Ascending aorta (tissue), 2 donors: ENCODE results near the gene TEN1. TPM values are rescaled to one million over a fixed set of nuclear protein-coding genes. Genes with fewer than 3 reads are reported as not detected.

Source experiments
- DNase-seq, 2 donors: peaks; one replicate each; pipeline ENCODE4 v3.0.0-alpha.2; 2019; ENCODE audit warnings: low spot score in 2 of 2
- H3K27ac ChIP-seq, 2 donors: fragments of 200-600 bp; sonication (generic); one replicate each; pipeline ENCODE4 v1.5.1; 2016 to 2017; ENCODE audit warnings: mild to moderate bottlenecking in 1 of 2
- H3K27me3 ChIP-seq: fragments of 200-600 bp; sonication (generic); one replicate; pipeline ENCODE4 v1.5.1; 2017
- H3K36me3 ChIP-seq, 2 donors: fragments of 200-600 bp; sonication (generic); one replicate each; pipeline ENCODE4 v1.5.1; 2016
- H3K4me1 ChIP-seq, 2 donors: fragments of 200-600 bp; sonication (generic); one replicate each; pipeline ENCODE4 v1.5.1; 2016 to 2017; ENCODE audit warnings: mild to moderate bottlenecking in 1 of 2
- H3K4me3 ChIP-seq, 2 donors: fragments of 200-600 bp; sonication (generic); one replicate each; pipeline ENCODE4 v1.5.1; 2016 to 2017; ENCODE audit warnings: mild to moderate bottlenecking in 1 of 2
- H3K9me3 ChIP-seq, 2 donors: fragments of 200-600 bp; sonication (generic); one replicate each; pipeline ENCODE4 v1.5.1; 2016
- intact Hi-C: fragments of 100-400 bp; cut with DNase I; formaldehyde crosslinking; loops from one replicate; pipeline ENCODE4 v1.15.1; 2023
- total RNA-seq: library from RNA; depleted of rRNA; stranded (reverse); fragments of >200 nt; gene quantifications from one replicate; pipeline ENCODE4 v1.1.0, GENCODE V29; 2016
- TF ChIP-seq, protein P1 (sequence below), 3 experiments: fragments of 200-600 bp in 2 of 3; fragments of 450-650 bp in 1 of 3; sonication (generic) in 2 of 3; IDR thresholded peaks; one replicate each; pipeline ENCODE4 v1.5.1; 2016 to 2019; ENCODE audit warnings: antibody characterized with exemption in 3 of 3, mild to moderate bottlenecking in 1 of 3, moderate library complexity in 1 of 3

Gene TEN1
- total RNA-seq, 1 donor from 2014 or later: 33.6 TPM

DNA sequence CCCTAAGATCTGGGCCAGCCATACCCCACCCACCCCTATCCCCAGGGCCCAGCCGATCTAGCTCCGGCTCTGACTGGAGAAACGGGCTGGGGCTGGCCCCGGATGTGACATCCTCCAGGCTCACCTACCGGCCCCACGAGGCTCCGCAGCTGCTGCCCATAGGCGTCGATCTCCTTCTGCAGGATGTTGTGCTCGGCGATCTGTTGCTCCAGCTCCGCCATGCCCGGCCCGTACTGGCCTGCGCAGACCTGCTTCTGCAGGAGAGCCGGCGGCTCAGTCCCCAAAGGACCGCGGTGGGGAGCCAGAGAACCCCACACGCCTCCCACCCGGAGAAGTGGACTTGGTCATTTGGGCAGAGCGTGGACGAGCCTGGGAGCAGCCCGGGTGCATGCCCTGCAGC, 43.2 kb downstream of the TEN1 start:
- Histone ChIP-seq H3K4me1 (no peaks in the 10 kb centered on the region), H3K4me3 (no peak overlapping the region), H3K9me3 (no peaks in the 10 kb centered on the region), H3K27me3 (no peaks in the 10 kb centered on the region), H3K36me3 (no peaks in the 10 kb centered on the region), H3K27ac (no peak overlapping the region)
- DNase-seq: no peak
- intact Hi-C loops: no loop called here
- TF ChIP-seq, protein P1, sequence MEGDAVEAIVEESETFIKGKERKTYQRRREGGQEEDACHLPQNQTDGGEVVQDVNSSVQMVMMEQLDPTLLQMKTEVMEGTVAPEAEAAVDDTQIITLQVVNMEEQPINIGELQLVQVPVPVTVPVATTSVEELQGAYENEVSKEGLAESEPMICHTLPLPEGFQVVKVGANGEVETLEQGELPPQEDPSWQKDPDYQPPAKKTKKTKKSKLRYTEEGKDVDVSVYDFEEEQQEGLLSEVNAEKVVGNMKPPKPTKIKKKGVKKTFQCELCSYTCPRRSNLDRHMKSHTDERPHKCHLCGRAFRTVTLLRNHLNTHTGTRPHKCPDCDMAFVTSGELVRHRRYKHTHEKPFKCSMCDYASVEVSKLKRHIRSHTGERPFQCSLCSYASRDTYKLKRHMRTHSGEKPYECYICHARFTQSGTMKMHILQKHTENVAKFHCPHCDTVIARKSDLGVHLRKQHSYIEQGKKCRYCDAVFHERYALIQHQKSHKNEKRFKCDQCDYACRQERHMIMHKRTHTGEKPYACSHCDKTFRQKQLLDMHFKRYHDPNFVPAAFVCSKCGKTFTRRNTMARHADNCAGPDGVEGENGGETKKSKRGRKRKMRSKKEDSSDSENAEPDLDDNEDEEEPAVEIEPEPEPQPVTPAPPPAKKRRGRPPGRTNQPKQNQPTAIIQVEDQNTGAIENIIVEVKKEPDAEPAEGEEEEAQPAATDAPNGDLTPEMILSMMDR (IDR thresholded peaks at IDR 0.05): no peak

GRCh38 chr17:76022973-76023899, 44.2 kb downstream of the TEN1 start:
- H3K36me3 ChIP-seq: no peaks in the 10 kb centered on the region
- no peak for DNase-seq
- no peaks in the 10 kb centered on the region for H3K4me1 ChIP-seq
- H3K27ac ChIP-seq: no peak overlapping the region
- H3K27me3 ChIP-seq: no peaks in the 10 kb centered on the region
- TF ChIP-seq, protein P1 (IDR thresholded peaks at IDR 0.05): no peak
- no peaks in the 10 kb centered on the region for H3K9me3 ChIP-seq
- no peak overlapping the region for H3K4me3 ChIP-seq
- intact Hi-C loops: no loop called here

GRCh38 chr17:76023900-76024237, 44.8 kb downstream of the TEN1 start:
- TF ChIP-seq, protein P1 (IDR thresholded peaks at IDR 0.05): no peak
- no peaks in the 10 kb centered on the region for H3K4me1 ChIP-seq
- H3K9me3 ChIP-seq: no peaks in the 10 kb centered on the region
- H3K4me3 ChIP-seq: no peak overlapping the region
- no peak for DNase-seq
- no peaks in the 10 kb centered on the region for H3K27me3 ChIP-seq
- H3K27ac ChIP-seq: no peak overlapping the region
- no peaks in the 10 kb centered on the region for H3K36me3 ChIP-seq
- intact Hi-C loops: no loop called here

GRCh38 chr17:76024353-76024752, 45.3 kb downstream of the TEN1 start:
- Histone ChIP-seq H3K36me3 (no peaks in the 10 kb centered on the region), H3K4me3 (no peak overlapping the region), H3K4me1 (no peaks in the 10 kb centered on the region), H3K27me3 (no peaks in the 10 kb centered on the region), H3K9me3 (no peaks in the 10 kb centered on the region), H3K27ac (no peak overlapping the region)
- intact Hi-C loops: no loop called here
- TF ChIP-seq, protein P1 (IDR thresholded peaks at IDR 0.05): no peak
- DNase-seq: no peak

DNA sequence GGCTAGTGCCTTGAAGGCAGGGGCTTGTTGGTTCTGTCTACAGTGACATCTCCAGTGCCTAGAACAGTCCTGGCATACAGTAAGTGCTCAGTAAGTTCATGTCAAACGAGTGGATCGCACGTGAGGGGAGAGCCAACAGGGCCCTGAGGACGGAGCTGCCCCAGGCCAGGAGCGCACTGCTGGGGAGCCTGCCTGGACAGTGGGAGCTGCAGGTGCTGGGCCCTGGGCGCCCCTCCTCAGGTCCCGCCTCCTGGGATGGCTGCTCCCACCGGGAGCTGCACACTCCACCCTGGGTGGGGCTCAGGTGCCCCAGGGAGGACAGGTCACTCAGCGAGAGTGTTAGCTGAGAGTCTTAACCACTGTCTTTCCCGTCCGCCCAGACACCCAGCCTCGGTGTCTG, 46.3 kb downstream of the TEN1 start:
- no peaks in the 10 kb centered on the region for H3K4me1 ChIP-seq
- H3K27ac ChIP-seq: no peak overlapping the region
- TF ChIP-seq, protein P1 (IDR thresholded peaks at IDR 0.05): no peak
- H3K27me3 ChIP-seq: no peaks in the 10 kb centered on the region
- no peak overlapping the region for H3K4me3 ChIP-seq
- no peaks in the 10 kb centered on the region for H3K36me3 ChIP-seq
- DNase-seq: no peak
- intact Hi-C loops: no loop called here
- H3K9me3 ChIP-seq: no peaks in the 10 kb centered on the region
